Activated CD8-positive, alpha-beta memory T cell treated with anti-CD3 and anti-CD28 coated beads for 24 hours (primary cell): ENCODE results near the gene MNAT1.

ENCODE experiments used
- DNase-seq: peaks from one replicate; pipeline ENCODE4 v3.0.0-alpha.2; 2020

MNAT1 gene

GRCh38 chr14:60893911-60894310, 159.3 kb downstream of the MNAT1 start:
- no peak for DNase-seq

DNA sequence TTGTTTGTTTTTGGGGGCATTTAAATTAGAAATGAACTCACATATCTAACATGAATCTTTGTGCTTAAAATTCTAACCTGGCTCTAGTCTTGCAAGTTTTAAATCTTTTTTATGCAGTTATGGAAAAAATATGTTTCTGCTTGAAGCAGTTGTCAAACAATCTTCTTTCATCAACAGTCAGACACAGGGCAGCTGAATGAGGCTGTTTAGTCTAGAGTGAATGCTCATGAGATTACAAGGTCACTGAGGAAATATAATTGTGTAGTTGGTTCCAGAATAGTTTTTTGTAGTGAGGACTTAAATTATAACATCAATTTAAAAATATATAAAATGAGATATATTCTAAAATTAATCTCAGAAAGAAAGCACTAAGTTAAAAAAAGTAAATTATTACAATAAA, 169.8 kb downstream of the MNAT1 start:
- no peak for DNase-seq

DNA sequence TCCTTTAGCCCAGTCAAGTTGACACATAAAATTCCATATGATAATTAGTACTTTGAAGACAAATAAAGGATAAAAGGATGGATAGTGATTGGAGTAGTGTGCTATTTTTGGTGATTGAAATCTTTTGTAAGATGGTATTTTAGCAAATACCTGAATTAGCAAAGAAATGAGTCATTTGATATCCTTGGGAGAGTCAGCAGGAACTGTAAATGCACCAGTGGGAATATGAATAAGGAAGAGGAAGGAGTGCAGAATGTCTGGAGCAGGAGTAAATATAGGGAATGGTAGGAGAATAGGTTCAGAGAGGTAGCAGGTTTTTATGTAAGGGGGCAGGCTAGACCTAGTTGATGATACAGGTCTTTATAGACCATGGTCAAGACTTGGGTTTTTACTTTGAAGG, 171.4 kb downstream of the MNAT1 start:
- DNase-seq, result no peak

GRCh38 chr14:60915781-60916180, 181.2 kb downstream of the MNAT1 start:
- DNase-seq, result no peak

- no peak for DNase-seq
Measured at GRCh38 chr14:60922050-60922449, 187.5 kb downstream of the MNAT1 start.

GRCh38 chr14:60925286-60925685, 190.7 kb downstream of the MNAT1 start:
- no peak for DNase-seq

- DNase-seq, result no peak
Measured at GRCh38 chr14:60926002-60926401, 191.4 kb downstream of the MNAT1 start.

GRCh38 chr14:60931218-60931617, 196.7 kb downstream of the MNAT1 start:
- no peak for DNase-seq

GRCh38 chr14:60933920-60934655, 199.5 kb downstream of the MNAT1 start:
- DNase-seq, result no peak

DNA sequence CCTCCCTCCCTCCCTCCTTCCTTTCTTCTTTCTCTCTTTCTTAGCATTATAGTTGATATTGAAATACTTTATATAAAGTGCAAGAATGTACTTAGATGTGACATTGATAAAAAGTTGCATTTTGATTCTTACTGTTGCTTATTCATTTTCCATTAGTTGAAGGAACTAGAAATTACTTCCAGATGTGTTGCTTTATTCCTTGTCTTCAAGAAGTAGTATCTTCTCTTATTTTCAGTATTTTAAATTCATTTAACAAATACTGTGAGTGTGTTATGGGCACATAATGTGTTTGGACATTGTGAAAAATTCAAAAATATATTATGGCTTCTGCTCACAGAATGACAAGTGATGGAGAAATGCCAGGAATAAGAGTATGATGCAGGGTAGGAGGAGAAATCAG, 200.8 kb downstream of the MNAT1 start:
- DNase-seq, result no peak

- DNase-seq, result no peak
Measured at GRCh38 chr14:60943637-60944032, 209.1 kb downstream of the MNAT1 start.

DNA sequence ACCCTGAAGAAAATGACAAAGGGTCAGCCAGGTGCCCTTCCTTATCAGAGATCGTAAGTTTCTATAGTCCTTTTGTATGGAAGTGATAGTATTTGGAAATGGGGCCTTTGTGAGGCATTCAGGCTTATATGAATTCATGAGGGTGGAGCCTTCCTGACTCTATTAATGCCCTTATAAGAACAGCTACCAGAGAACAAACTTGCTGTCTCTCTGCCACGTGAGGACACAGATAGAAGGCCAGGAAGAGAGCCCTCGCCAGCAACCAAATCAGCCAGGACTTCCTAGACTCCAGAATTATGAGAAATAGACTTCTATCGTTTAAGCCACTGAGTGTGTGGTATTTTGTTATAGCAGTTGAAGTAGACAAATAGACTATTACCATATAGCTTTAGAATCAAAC, 209.6 kb downstream of the MNAT1 start:
- no peak for DNase-seq

- DNase-seq, result no peak
Measured at GRCh38 chr14:60945984-60946383, 211.4 kb downstream of the MNAT1 start.

DNA sequence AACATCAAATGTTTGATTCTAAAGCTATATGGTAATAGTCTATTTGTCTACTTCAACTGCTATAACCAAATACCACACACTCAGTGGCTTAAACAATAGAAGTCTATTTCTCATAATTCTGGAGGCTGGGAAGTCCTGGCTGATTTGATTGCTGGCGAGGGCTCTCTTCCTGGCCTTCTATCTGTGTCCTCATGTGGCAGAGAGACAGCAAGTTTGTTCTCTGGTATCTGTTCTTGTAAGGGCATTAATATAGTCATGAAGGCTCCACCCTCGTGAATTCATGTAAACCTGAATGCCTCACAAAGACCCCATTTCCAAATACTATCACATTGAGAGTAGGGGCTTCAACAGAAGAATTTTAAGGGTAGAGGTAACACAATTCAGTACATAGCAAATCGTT, 212.2 kb downstream of the MNAT1 start:
- DNase-seq, result no peak

- DNase-seq, result no peak
Measured at GRCh38 chr14:60951776-60952435, 217.3 kb downstream of the MNAT1 start.

DNA sequence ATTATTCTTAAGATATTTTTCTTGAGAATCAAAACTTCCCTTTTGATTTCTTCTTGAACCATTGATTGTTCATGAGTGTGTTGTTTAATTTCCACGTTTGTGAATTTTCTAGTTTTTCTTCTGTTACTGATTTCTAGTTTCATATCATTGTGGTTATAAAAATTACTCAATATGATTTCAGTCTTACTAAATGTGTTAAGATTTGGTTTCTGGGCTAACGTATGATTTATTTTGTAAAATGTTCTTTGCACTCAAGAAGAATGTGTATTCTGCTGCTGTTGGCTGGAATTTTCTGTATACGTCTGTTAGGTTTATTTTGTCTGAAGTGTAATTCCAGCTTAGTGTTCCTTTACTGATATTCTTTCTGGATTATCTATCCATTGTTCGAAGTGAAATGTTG, 221.6 kb downstream of the MNAT1 start:
- DNase-seq, result no peak

GRCh38 chr14:60956632-60957031, 222.1 kb downstream of the MNAT1 start:
- DNase-seq, result no peak

DNA sequence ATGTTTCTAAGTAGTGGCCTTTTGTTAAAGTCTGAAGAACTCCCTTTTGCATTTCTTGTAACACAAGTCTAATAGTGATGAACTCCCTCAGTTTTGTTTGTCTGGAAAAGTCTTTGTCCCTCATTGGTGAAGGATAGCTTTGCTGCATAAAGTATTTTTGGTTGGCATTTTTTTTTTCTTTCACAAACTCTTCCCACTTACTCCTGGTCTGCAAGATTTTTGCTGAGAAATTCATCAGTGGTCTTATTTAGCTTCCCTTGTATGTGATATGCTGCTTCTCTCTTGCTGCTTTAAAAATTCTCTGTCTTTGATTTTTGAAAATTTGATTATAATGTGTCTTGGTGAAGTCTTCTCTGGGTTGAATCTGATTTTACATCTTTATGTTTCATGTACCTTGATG, 223.6 kb downstream of the MNAT1 start:
- DNase-seq, result no peak

DNA sequence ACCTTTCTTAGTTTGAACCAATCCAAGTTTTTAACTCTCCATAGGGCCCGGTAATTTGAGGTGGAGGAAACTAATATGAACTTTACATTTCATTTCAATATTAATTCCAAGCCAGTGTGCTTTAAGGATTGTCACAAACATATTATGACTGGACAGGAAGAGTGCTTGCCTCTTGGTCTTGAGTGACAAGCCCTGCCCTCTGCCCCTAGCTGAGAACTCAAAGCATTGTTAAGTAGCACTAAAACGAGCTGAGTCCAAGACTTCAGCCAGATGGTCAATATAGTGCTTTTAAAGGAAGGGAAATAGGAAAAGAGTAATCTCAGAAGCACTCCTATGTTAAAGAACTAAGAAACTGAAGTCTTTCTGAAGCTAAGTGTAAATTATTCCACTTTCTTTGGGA, 229.2 kb downstream of the MNAT1 start:
- no peak for DNase-seq

- no peak for DNase-seq
Measured at GRCh38 chr14:60964904-60965303, 230.3 kb downstream of the MNAT1 start.

GRCh38 chr14:60965402-60965801, 230.8 kb downstream of the MNAT1 start:
- DNase-seq, result no peak

DNA sequence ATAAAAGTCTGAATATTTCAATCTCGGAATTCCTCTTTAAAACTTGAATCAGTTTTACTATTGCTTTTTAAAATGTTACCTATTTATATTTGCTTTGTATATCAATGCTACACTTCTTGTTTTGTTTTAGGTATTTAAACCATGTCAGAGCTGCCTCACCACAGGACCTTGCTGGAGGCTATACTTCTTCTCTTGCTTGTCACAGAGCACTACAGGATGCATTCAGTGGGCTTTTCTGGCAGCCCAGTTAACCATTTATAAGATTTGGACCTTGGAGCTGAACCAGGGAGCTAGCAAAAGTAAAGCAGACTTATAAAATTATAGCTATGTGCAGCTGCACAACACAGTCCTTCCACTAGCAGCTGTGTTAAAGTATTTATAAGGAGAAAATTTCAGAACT, 233.5 kb downstream of the MNAT1 start:
- DNase-seq, result no peak

- no peak for DNase-seq
Measured at GRCh38 chr14:60968671-60969070, 234.1 kb downstream of the MNAT1 start.

GRCh38 chr14:60970146-60970545, 235.6 kb downstream of the MNAT1 start:
- DNase-seq, result no peak

- no peak for DNase-seq
Measured at GRCh38 chr14:60971271-60971670, 236.7 kb downstream of the MNAT1 start.
